Hematopoietic multipotent progenitor cell treated with erythropoietin and hydrocortisone succinate and interleukin-3 and kit ligand, for 15 days (in vitro differentiated cells): Measurements from ENCODE around the gene BBS4.
"Not testable (repeated sequence)": the region's sequence is repeated elsewhere in the genome, so short reads cannot be mapped to it uniquely, and the experiment has no call there.

Experiments used
- DNase-seq: peaks from one replicate; pipeline ENCODE4 v3.0.0-alpha.2; 2015; ENCODE audit warnings: low spot score

Gene BBS4

DNA sequence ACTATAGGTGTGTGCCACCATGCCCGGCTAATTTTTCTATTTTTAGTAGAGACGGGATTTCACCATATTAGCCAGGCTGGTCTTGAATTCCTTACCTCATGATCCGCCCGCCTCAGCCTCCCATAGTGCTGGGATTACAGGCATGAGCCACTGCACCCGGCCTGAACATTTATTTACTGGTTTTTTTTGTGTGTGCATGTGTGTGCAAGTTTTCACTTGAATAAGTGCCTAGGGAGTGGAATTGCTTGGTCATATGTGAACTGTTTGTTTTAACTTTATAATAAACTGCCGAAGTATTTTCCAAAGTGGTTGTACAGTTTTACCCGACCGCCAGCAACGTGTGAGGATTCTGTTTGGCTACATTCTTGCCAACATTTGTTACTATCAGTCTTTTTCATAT is 14.1 kb downstream of the BBS4 start:
- DNase-seq = no peak

DNA sequence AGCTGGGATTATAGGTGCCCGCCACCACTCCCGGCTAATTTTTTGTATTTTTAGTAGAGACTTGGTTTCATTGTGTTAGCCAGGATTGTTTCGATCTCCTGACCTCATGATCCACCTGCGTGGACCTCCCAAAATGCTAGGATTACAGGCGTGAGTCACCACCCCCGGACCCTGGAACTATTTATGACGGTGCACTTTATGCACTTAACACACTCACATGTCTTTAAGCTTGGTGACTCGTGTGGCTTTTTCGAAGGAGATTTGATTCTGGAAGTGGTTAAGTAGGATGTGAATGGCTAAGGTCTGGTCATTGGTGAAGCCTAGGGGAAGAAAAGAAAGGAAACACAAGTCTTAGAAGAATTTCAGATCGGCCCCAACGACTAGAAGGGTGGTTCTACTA is 20.3 kb downstream of the BBS4 start:
- no peak for DNase-seq

- not testable (repeated sequence) for DNase-seq
Observed at GRCh38 chr15:72708551-72709303, 22.7 kb downstream of the BBS4 start.

DNA sequence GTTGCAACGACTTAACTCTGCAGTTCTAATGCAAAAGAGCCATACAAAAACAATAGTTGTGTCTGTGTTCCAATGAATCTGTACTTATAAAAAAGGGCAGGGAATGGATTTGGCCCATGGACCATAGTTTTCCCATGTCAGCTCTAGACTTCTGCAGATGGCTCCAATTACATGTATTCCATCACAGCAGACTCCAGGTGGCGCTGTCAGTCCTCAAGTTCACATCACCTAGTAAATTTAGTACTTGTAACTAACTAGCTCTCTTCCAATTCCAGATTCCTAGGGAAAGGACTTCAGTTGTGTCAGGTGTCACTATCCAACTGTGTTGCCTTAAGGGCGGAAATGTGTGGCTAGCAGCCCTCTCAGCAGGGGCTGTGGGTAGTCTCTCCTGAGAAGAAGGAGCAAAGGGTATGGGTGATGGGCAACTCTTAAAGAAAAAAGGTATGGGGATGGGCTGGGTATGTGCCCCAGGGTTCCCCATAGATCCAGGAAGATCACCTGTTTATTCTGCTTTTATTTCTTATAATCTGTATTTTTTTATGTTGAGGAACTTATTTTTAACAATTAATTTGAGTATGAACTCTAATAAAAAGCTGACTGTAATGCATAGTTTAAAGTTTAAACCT is 36.2 kb downstream of the BBS4 start:
- DNase-seq = peak; percentile 65

DNA sequence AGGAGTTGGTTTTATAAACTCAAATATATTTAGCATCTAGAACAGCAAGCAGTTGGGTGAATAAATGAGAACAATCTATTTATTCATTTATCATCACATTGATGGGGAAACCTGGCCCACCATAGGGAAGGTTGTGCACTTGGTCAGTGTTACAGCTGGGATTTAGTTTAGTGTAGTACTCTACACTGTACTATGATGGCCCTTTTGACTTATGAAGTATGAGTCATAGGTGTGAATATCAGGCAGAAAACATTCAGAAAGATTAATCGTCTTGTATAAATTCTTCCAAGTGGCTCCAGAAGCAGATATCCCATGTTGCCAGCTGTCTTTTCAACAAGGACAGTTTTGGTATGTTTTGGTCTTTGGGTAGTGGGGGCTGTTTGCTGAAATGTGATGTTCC is 38.0 kb downstream of the BBS4 start:
- DNase-seq = no peak

GRCh38 chr15:72725446-72725845 is 39.4 kb downstream of the BBS4 start:
- no peak for DNase-seq

DNA sequence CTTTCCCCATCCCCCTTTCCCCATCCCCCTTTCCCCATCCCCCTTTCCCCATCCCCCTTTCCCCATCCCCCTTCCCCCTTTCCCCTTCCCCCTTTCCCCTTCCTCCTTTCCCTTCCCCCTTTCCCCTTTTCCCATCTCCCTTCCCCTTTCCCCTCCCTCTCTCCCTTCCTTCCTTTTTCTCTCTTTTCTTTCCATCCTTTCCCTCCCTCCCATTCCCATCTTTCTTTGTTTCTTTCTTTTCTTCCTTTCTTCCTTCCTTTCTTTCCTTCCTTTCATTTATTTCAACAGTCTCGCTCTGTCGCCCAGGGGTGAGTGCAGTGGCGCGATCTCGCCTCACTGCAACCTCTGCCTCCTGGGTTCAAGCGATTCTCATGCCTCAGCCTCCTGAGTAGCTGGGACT is 39.8 kb downstream of the BBS4 start:
- DNase-seq = not testable (repeated sequence)

DNA sequence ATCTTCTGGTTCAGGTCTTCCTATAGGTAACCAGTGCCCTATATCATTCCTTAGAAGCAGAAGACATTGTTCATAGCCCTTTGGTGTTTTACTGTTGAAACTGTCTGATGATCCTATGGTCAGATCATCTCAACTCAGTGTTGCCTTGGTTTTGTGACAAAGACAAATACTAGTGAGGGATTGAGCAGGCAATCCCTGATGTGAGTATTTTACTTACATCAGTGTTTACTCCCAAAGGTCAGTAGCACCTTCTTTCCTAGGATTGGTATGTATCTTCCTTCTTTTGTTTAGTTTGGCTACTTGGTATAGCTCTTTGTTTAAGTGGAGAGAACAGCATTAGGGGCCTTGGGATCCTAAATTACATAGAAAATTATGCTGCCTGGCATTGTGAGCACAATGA is 41.1 kb downstream of the BBS4 start:
- DNase-seq = no peak

DNA sequence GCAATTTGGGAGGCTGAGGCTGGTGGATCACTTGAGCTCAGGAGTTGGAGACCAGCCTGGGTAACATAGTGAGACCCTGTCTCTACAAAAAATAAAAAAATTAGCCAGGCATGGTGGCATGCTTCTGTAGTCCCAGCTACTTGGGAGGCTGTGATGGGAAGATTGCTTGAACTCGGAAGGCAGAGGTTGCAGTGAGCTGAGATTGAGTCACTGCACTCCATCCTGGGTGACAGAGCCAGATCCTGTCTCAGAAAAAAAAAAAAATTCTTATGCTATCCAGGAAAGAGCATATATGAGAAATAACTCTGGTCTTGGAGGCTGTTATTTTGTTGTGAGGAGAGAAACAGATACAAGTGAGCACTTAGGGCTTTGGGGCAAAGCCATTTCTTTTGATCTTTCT is 42.2 kb downstream of the BBS4 start:
- DNase-seq = not testable (repeated sequence)

DNA sequence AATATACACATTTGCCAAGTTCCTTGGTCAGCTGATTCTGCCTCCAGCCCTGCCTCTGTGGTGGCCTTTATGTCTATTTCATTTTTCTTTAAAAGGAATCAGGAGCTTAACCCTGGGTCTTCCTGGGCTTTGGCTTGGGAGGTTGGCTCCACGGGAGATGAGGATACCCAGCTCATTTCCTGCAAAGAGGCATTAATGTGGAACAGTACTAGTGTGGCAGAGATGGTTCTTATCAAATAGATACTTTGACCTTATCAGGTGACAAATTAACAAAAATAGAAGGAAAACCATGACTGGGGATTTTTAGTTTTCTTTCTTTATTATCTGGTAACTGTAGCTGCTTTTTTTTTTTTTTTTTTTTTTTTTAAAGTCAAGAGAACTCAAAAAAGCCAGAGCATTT is 42.8 kb downstream of the BBS4 start:
- DNase-seq = no peak

DNA sequence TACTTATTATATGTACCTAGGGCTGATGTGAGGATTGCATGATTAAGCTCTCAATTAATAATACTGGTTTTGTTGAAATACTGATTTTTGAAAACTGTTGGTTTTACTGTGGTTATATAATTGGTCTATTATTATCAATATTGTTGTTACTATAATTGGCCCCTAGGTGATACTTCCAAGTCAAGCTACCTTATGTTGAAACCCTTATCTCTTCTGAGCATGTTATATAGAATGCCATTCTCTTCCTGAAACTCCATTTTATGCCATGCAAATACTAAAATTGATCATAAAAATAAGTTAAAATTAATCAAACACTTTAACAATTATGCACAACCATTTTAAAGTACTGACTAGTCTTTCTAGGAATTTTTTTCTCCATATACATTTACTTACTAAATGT is 46.1 kb downstream of the BBS4 start:
- DNase-seq = no peak

- DNase-seq = no peak
Observed at GRCh38 chr15:72732516-72732915, 46.5 kb downstream of the BBS4 start.

DNA sequence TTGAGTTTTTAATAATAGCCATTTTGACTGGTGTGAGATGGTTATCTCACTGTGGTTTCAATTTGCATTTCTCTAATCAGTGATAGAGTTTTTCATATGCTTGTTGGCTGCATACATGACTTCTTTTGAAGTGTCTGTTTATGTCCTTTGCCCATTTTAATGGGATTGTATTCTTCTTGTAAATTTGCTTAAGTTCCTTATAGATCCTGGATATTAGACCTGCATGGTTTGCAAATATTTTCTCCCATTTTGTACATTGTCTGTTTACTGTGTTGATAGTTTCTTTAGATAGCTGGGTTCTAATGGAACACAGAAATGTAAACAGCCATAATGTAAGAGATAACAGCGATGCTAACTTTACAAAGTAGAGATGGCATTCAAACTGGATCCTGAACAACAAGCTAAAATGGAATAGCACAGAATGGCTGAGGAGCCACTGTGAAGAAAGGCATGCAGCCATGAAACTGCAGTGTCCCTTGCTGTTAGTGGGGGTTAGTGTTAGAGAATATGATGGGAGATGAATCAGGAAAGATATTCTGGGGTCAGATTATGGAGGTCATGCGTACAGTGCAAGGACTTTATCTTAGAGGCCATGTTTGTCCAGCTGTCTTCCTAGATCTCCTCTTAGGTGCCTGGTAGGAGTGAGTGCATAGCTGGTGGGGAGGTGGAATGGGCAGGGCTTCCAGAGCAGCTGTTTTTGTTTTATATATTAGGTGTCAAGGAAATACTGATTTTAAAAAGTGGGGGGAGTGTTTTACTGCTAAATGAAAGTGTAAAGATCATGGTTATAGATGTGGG is 48.1 kb downstream of the BBS4 start:
- DNase-seq = no peak

GRCh38 chr15:72735111-72735510 is 49.1 kb downstream of the BBS4 start:
- no peak for DNase-seq

DNA sequence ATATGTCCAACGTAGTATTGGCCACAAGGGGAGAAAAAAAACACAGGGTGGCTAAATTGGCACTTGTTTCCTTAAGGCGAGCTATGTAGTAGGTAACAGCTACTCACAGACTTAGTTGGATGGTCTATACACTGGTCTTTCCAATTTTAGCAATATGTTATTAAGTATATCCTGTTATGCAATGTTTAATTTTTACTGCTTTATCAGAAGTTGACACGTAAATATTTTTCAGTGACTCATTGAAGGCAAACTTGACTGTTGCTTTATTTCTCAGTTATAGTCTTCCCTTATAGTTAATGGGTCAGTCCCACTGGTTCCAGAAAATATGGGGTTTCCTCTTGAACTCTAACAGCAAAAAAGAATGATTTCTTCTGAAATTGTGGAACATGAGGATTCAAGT is 51.1 kb downstream of the BBS4 start:
- no peak for DNase-seq

DNA sequence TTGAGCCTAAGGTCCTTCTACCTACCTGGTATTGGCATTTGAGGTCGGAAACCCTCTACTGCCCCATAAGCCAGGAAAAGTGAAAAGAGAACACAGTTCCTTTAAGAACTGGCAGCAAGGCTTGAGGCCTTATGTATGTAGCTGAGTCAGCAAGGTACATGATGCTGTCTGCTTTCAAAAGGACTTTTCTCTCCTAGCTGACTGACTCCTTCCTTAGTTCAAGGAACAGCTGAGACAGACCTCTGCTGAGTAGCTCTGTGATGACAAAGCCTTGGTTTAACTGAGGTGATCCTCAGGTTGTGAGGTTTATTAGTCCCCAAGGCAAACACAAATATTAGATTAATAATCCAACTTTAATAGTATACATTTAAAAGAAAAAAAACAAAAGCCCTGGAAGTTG is 51.7 kb downstream of the BBS4 start:
- no peak for DNase-seq

- no peak for DNase-seq
Observed at GRCh38 chr15:72740219-72740618, 54.2 kb downstream of the BBS4 start.

DNA sequence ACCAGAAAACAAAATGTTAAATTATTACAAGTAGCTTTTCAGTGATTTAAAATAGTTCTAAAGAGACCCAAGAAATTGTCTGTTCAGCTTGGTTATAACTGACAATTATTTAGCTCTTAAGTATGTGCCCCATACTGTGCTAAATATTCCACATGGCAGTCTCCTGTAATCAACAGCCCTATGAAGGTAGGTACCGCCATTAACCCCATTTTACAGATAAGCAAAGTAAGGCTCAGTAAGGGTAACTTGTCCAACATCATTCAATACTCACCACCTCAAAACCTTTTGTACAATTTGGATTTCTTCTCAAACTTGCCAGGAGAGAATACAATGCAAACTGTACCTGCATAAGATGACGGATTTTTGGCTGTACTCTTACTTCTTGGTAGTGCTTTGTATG is 63.7 kb downstream of the BBS4 start:
- no peak for DNase-seq

- no peak for DNase-seq
Observed at GRCh38 chr15:72751751-72752455, 65.9 kb downstream of the BBS4 start.

DNA sequence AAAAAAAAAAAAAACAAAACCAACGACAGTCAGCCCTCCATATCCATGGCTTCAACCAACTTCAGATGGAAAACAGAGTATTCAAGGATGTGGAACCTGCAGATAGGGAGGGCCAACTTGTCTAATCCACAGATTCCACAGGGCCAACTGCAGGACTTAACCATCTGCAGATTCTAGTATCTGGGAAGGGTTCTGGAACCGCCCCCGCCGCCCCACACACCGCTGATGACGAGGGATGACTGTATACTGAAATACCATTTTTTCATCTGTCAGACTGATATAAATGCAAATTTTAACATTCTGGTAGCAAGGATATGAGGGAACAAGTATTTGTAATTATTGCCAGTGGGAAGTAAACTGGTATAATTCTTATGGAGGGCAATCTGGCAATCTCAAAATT is 68.1 kb downstream of the BBS4 start:
- no peak for DNase-seq

GRCh38 chr15:72758182-72758581 is 72.2 kb downstream of the BBS4 start:
- DNase-seq = no peak

- DNase-seq = no peak
Observed at GRCh38 chr15:72760590-72761260, 74.7 kb downstream of the BBS4 start.
